ENCODE measurements around the gene SERHL2.
"Not testable (repeated sequence)": the region's sequence is repeated elsewhere in the genome, so short reads cannot be mapped to it uniquely, and the experiment has no call there.

SERHL2 gene

DNA sequence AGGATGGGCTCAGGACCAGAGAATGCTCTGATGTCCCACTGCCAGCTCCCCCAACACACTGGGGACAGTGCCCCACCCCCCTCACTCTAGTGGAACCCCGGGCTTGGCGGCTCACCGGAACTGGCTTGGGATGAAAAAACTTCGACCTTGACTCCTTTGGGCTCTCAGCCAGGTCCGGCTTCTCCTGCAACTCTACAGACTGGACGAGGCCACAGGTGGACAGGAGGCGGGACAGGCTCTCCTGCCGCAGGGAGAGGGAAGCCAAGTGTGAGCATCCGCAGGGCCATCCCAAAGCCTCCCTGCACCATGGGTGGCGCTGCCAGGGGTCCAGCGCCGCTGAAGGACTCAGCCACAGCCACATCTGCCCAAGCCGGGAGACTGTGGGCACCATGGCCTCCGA is 37.9 kb upstream of the SERHL2 start:
- Histone ChIP-seq H3K14ac (ENCODE audit: low read length in 2 of 2) (no peak overlapping the region), H4K8ac (ENCODE audit: low read length) (no peak overlapping the region), H3K23ac (ENCODE audit: low read length in 2 of 2) (no peak overlapping the region), H3K27me3 (ENCODE audit: control insufficient read depth in 1 of 2, insufficient read depth in 1 of 2, low read length in 2 of 2) (no peaks in the 10 kb centered on the region), H3K18ac (ENCODE audit: low read depth in 1 of 2, low read length in 2 of 2) (no peak overlapping the region), H3K36me3 (ENCODE audit: control insufficient read depth in 1 of 2, insufficient read depth in 2 of 2, low read depth in 1 of 2, low read length in 2 of 2) (peaks cover 26 to 52% of the 10 kb centered on the region in 2 experiments), H2BK15ac (ENCODE audit: low read depth, poor library complexity, severe bottlenecking) (no peak overlapping the region), H2BK120ac (ENCODE audit: low read depth, low read length) (no peak overlapping the region), H2BK12ac (ENCODE audit: low read length in 2 of 2) (no peak overlapping the region), H3K4me1 (ENCODE audit: control insufficient read depth, insufficient read depth, low read depth, low read length) (peaks cover 17% of the 10 kb centered on the region), H3K79me1 (replicated peaks; ENCODE audit: low read length, poor library complexity, severe bottlenecking) (peaks cover 18% of the 10 kb centered on the region), H2AK5ac (ENCODE audit: low read length, severe bottlenecking) (no peak overlapping the region), H3K4ac (ENCODE audit: low read depth in 1 of 2, low read length in 2 of 2) (no peak overlapping the region), H3K9ac (ENCODE audit: low read length) (no peak overlapping the region), H2BK5ac (ENCODE audit: low read depth, low read length, poor library complexity, severe bottlenecking) (no peak overlapping the region), H2AFZ (ENCODE audit: low read depth, low read length) (no peak overlapping the region), H3K27ac (ENCODE audit: low read length, poor library complexity, severe bottlenecking) (no peak overlapping the region), H3K9me3 (ENCODE audit: control insufficient read depth, low read length) (no peaks in the 10 kb centered on the region), H4K91ac (ENCODE audit: low read length) (no peak overlapping the region), H3K4me2 (ENCODE audit: low read length, poor library complexity, severe bottlenecking) (no peak overlapping the region), H3K4me3 (ENCODE audit: insufficient read depth in 1 of 2, low read depth in 1 of 2, low read length in 2 of 2) (no peak overlapping the region)
- WGBS: 94% methylated on average over 14 of the region's 14 CpGs
- no peak for DNase-seq

DNA sequence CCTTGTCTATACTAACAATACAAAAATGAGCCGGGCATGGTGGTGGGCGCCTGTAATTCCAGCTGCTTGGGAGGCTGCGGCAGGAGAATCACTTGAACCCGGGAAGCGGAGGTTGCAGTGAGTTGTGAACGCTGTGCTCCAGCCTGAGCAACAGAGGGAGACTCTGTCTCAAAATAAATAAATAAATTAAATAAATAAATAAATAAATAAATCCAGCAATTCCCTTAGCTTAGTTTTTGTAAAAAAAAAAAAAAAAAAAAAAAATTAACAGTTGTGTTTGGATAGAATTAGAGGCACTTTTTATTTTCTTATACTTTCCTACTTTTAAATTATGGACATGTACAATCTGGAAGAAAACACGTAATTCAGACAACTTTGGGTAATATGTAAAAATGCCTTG is 36.7 kb upstream of the SERHL2 start:
- H3K79me1 ChIP-seq (replicated peaks; ENCODE audit: low read length, poor library complexity, severe bottlenecking): peaks cover 18% of the 10 kb centered on the region
- H4K8ac ChIP-seq (ENCODE audit: low read length); H3K9ac ChIP-seq (ENCODE audit: low read length); H2AFZ ChIP-seq (ENCODE audit: low read depth, low read length); H3K4me2 ChIP-seq (ENCODE audit: low read length, poor library complexity, severe bottlenecking); H3K4me3 ChIP-seq (ENCODE audit: insufficient read depth in 1 of 2, low read depth in 1 of 2, low read length in 2 of 2); DNase-seq; H3K18ac ChIP-seq (ENCODE audit: low read depth in 1 of 2, low read length in 2 of 2); H4K91ac ChIP-seq (ENCODE audit: low read length); H3K9me3 ChIP-seq (ENCODE audit: control insufficient read depth, low read length); H2BK12ac ChIP-seq (ENCODE audit: low read length in 2 of 2); H3K14ac ChIP-seq (ENCODE audit: low read length in 2 of 2); H2BK15ac ChIP-seq (ENCODE audit: low read depth, poor library complexity, severe bottlenecking); H2BK5ac ChIP-seq (ENCODE audit: low read depth, low read length, poor library complexity, severe bottlenecking); H2BK120ac ChIP-seq (ENCODE audit: low read depth, low read length); H2AK5ac ChIP-seq (ENCODE audit: low read length, severe bottlenecking); H3K4ac ChIP-seq (ENCODE audit: low read depth in 1 of 2, low read length in 2 of 2); H3K27me3 ChIP-seq (ENCODE audit: control insufficient read depth in 1 of 2, insufficient read depth in 1 of 2, low read length in 2 of 2); H3K23ac ChIP-seq (ENCODE audit: low read length in 2 of 2); H3K27ac ChIP-seq (ENCODE audit: low read length, poor library complexity, severe bottlenecking): not testable (repeated sequence)
- H3K36me3 ChIP-seq (ENCODE audit: control insufficient read depth in 1 of 2, insufficient read depth in 2 of 2, low read depth in 1 of 2, low read length in 2 of 2): peaks cover 20 to 42% of the 10 kb centered on the region in 2 experiments
- WGBS: no CpG with 5 or more reads among the region's 7 CpGs
- H3K4me1 ChIP-seq (ENCODE audit: control insufficient read depth, insufficient read depth, low read depth, low read length): peaks cover 11% of the 10 kb centered on the region

DNA sequence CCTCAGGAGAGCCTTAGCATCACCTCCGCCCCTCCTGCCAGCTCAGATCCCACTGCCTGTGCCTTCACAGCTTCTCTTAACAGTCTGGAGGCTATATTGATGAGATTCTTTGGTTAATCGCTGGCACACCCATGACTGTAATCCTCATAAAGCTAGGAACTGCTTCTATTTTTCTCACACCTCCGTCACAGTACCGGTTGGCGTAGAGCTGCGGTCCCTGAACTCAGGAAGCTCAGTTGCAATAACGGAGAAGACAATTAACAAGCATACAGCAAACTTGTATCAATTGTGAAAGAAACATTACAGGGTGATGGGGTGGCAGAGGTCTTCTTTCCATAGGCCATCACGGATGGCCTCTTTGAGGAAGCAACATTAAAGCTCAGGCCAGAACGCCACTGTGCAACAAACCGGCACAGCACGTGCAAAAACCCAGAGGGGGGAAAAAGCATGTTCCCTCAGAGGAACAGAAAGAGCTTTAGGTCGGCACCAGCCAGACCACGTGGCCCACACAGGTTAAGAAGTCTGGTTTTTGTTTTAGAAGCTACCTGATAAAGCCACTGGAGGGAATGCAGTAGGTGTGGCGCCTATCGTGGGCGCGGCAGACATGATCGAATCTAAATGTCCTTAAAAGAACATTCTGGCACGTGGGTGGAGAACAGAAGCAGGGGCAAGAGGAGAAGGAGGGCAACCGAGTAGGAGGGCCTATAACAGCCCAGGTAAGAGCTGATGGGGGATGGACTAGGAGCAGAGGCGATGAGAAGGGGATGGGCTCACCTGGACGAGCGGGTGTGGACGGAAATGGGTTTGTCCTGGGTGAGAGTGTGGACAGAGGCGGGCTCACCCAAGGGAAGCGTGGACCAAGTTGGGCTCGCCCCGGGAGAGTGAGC is 34.9 kb upstream of the SERHL2 start:
- not testable (repeated sequence) for H2BK12ac ChIP-seq (ENCODE audit: low read length in 2 of 2); H2AK5ac ChIP-seq (ENCODE audit: low read length, severe bottlenecking); H3K4ac ChIP-seq (ENCODE audit: low read depth in 1 of 2, low read length in 2 of 2); H3K14ac ChIP-seq (ENCODE audit: low read length in 2 of 2); H3K18ac ChIP-seq (ENCODE audit: low read depth in 1 of 2, low read length in 2 of 2); H3K4me1 ChIP-seq (ENCODE audit: control insufficient read depth, insufficient read depth, low read depth, low read length); H3K27ac ChIP-seq (ENCODE audit: low read length, poor library complexity, severe bottlenecking); H3K23ac ChIP-seq (ENCODE audit: low read length in 2 of 2); H4K91ac ChIP-seq (ENCODE audit: low read length); H2BK120ac ChIP-seq (ENCODE audit: low read depth, low read length); H3K27me3 ChIP-seq (ENCODE audit: control insufficient read depth in 1 of 2, insufficient read depth in 1 of 2, low read length in 2 of 2); H2BK5ac ChIP-seq (ENCODE audit: low read depth, low read length, poor library complexity, severe bottlenecking); DNase-seq; H2BK15ac ChIP-seq (ENCODE audit: low read depth, poor library complexity, severe bottlenecking); H4K8ac ChIP-seq (ENCODE audit: low read length); H3K9me3 ChIP-seq (ENCODE audit: control insufficient read depth, low read length)
- Histone ChIP-seq H3K79me1 (replicated peaks; ENCODE audit: low read length, poor library complexity, severe bottlenecking) (peaks cover 15% of the 10 kb centered on the region), H3K4me2 (ENCODE audit: low read length, poor library complexity, severe bottlenecking) (peak overlapping the region; percentile 74), H3K4me3 (ENCODE audit: insufficient read depth in 1 of 2, low read depth in 1 of 2, low read length in 2 of 2) (peak overlapping the region; percentile 82 to 95), H3K36me3 (ENCODE audit: control insufficient read depth in 1 of 2, insufficient read depth in 2 of 2, low read depth in 1 of 2, low read length in 2 of 2) (peaks cover 15 to 30% of the 10 kb centered on the region in 2 experiments), H2AFZ (ENCODE audit: low read depth, low read length) (peak overlapping the region; percentile 69), H3K9ac (ENCODE audit: low read length) (peak overlapping the region; percentile 91)
- 0% methylated on average over 4 of the region's 28 CpGs for WGBS

DNA sequence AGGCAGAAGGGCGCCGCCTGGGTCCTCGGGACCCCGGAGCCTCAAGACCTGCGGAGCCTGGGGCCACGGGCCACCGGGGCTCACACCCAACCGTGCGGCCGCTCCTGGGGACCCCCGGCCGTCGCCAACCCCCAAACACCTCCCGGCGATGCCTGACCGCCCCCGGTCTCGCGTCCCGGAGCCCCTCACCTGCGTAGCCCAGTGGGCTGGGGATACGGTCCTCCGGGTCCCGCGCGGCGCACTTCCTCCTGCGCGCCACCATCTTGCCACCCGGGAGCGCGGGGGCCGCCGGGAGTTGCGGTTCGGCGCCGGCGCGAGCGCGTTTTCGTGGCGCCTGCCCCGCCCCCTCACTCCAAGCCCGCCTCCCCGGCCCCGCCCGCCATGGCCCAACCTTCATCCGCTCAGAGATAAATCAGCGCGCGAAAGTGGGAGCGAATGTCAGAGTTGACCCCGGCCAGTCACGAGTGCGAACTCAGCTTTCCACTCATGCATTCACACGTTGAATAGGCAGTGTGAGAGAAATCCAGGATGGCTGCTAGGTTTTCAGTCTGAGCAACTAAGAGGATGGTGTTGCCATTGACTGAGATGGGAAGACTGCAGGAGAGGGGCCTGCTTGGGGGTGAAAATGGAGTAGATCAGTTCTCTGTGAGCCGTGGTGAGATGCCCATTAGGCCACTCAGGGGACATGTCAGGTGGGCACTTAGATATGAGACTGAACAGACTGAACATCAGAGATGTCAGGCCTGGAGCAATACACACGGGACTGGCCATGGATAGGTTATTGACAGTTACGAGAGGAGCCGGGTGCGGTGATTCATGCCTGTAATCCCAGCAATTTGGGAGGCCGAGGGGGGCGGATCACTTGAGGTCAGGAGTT is 34.0 kb upstream of the SERHL2 start, which contains the start of gene RRP7A:
Gene RRP7A, minus strand, starts transcription at position 272 of the 877 bp plus-strand sequence. Its CDS starts 10 bp downstream, at position 262.
- Histone ChIP-seq H3K4me3 (ENCODE audit: insufficient read depth in 1 of 2, low read depth in 1 of 2, low read length in 2 of 2) (peak within 1 kb of the TSS; percentile 82 to 95), H3K18ac (ENCODE audit: low read depth in 1 of 2, low read length in 2 of 2) (peak within 1 kb of the TSS in 1 of 2 experiments; percentile 95), H2AK5ac (ENCODE audit: low read length, severe bottlenecking) (no peak within 1 kb of the TSS), H2BK12ac (ENCODE audit: low read length in 2 of 2) (peak within 1 kb of the TSS in 1 of 2 experiments; percentile 31), H3K4me1 (ENCODE audit: control insufficient read depth, insufficient read depth, low read depth, low read length) (peaks cover 6% of the 10 kb centered on the region), H4K91ac (ENCODE audit: low read length) (no peak within 1 kb of the TSS), H2BK5ac (ENCODE audit: low read depth, low read length, poor library complexity, severe bottlenecking) (no peak within 1 kb of the TSS), H3K4me2 (ENCODE audit: low read length, poor library complexity, severe bottlenecking) (peak within 1 kb of the TSS; percentile 74), H3K14ac (ENCODE audit: low read length in 2 of 2) (peak within 1 kb of the TSS in 1 of 2 experiments; percentile 78), H3K27ac (ENCODE audit: low read length, poor library complexity, severe bottlenecking) (no peak within 1 kb of the TSS), H2BK120ac (ENCODE audit: low read depth, low read length) (no peak within 1 kb of the TSS), H3K4ac (ENCODE audit: low read depth in 1 of 2, low read length in 2 of 2) (peak within 1 kb of the TSS in 1 of 2 experiments; percentile 79), H2BK15ac (ENCODE audit: low read depth, poor library complexity, severe bottlenecking) (peak within 1 kb of the TSS; percentile 54), H4K8ac (ENCODE audit: low read length) (peak within 1 kb of the TSS; percentile 0), H3K9me3 (ENCODE audit: control insufficient read depth, low read length) (no peaks in the 10 kb centered on the region), H3K79me1 (replicated peaks; ENCODE audit: low read length, poor library complexity, severe bottlenecking) (peaks cover 12% of the 10 kb centered on the region), H3K9ac (ENCODE audit: low read length) (peak within 1 kb of the TSS; percentile 91), H3K27me3 (ENCODE audit: control insufficient read depth in 1 of 2, insufficient read depth in 1 of 2, low read length in 2 of 2) (no peaks in the 10 kb centered on the region), H3K36me3 (ENCODE audit: control insufficient read depth in 1 of 2, insufficient read depth in 2 of 2, low read depth in 1 of 2, low read length in 2 of 2) (peaks cover 15 to 23% of the 10 kb centered on the region in 2 experiments), H3K23ac (ENCODE audit: low read length in 2 of 2) (peak within 1 kb of the TSS in 1 of 2 experiments; percentile 59), H2AFZ (ENCODE audit: low read depth, low read length) (peak within 1 kb of the TSS; percentile 77)
- DNase-seq: peak; percentile 74
- WGBS: 9% methylated on average over 43 of the region's 65 CpGs

All from mesenchymal stem cell (in vitro differentiated cells and primary cell).